Mononuclear cell (primary cell): ENCODE results near the gene CFAP107. TPM values are rescaled to one million over a fixed set of nuclear protein-coding genes. Genes with fewer than 3 reads are reported as not detected.
"Not testable (repeated sequence)": the region's sequence is repeated elsewhere in the genome, so short reads cannot be mapped to it uniquely, and the experiment has no call there.

Source experiments
- H3K27me3 ChIP-seq: 2 replicates; pipeline ENCODE4 v1.6.0; 2011; ENCODE audit warnings: low read length, control low read depth; ENCODE audit not compliant: insufficient read depth
- H3K4me1 ChIP-seq: 2 replicates; pipeline ENCODE4 v1.5.1; 2011; ENCODE audit warnings: mild to moderate bottlenecking, low read length, control low read depth; ENCODE audit not compliant: insufficient read depth
- H3K4me3 ChIP-seq: 2 replicates; pipeline ENCODE4 v1.5.1; 2011; ENCODE audit warnings: mild to moderate bottlenecking, low read length, moderate library complexity
- H3K9me3 ChIP-seq: 2 replicates; pipeline ENCODE4 v1.5.1; 2011; ENCODE audit warnings: low read depth, mild to moderate bottlenecking, control low read depth, low read length
- total RNA-seq: library from RNA; depleted of rRNA; stranded (reverse); fragments of >200 nt; gene quantifications from one replicate; pipeline ENCODE4 v1.2.3, GENCODE V29; 2012

Gene CFAP107
- total RNA-seq, 1 donor = not detected

DNA sequence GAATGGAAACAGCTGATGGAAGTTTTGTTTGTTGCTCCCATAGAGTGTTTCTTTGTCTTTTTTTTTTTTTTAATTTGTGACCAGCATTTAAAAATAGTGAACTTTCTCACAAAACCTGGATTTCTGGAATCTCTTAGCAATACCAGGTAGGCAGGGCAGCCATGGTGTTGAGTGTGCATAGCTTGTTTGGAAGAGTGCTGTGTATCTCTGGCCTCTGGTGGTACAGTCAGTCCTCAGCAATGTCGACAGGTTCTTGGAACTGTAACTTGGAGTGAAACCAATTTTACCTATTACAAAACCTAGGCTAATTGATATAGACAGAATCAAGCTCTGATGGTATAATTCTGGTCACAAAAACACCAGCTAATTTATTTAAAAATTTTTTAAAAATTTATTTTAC lies 23.4 kb upstream of the CFAP107 start:
- H3K9me3 ChIP-seq = no peaks in the 10 kb centered on the region

DNA sequence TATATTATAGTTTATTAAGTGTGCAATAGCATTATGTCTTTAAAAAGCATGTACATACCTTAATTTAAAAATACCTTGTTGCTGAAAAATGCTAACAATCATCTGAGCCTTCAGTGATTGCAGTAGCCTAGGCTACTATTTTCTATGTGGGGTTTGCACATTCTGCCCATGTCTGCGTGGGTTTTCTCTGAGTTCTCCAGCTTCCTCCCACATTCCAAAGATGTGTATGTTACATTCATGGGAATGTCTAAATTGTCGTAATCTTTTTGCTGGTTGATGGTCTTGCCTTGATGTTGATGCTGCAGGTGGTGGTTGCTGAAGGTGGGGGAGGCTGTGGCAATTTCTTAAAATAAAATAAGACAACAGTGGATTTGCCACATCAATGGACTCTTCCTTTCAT lies 17.6 kb upstream of the CFAP107 start:
- Histone ChIP-seq H3K27me3 (peaks cover 4% of the 10 kb centered on the region), H3K4me1 (no peaks in the 10 kb centered on the region), H3K4me3 (no peak overlapping the region), H3K9me3 (no peaks in the 10 kb centered on the region)

More for the DNA sequence above, 23.4 kb upstream of the CFAP107 start:
- H3K4me3 ChIP-seq = no peak overlapping the region
- H3K4me1 ChIP-seq = no peaks in the 10 kb centered on the region
- H3K27me3 ChIP-seq = peaks cover 4% of the 10 kb centered on the region

DNA sequence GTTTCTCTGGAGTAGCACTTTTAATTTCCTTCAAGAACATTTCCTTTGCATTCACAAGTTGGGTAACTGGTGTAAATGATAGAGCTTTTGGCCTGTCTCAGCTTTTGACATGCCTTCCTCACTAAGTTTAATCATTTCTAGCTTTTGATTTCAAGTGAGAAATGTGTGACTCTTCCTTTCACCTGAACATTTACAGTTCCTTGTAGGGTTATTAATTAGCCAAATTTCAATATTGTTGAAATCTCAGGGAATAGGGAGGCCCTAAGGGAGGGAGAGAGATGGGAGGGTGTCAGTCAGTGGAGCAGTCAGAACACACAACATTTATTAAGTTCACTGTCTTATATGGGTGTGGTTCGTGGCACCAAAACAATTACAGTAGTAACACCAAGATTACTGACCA lies 15.8 kb upstream of the CFAP107 start:
- no peaks in the 10 kb centered on the region for H3K9me3 ChIP-seq
- H3K4me3 ChIP-seq = no peak overlapping the region
- H3K4me1 ChIP-seq = no peaks in the 10 kb centered on the region
- peaks cover 4% of the 10 kb centered on the region for H3K27me3 ChIP-seq

DNA sequence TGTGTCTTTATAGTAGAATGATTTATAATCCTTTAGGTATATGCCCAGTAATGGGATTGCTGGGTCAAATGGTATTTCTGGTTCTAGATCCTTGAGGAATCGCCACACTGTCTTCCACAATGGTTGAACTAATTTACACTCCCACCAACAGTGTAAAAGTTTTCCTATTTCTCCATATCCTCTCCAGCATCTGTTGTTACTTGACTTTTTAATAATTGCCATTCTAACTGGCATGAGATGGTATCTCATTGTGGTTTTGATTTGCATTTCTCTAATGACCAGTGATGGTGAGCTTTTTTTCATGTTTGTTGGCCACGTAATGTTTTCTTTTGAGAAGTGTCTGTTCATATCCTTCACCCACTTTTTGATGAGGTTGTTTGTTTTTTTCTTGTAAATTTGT lies 14.9 kb upstream of the CFAP107 start:
- H3K4me3 ChIP-seq = not testable (repeated sequence)

DNA sequence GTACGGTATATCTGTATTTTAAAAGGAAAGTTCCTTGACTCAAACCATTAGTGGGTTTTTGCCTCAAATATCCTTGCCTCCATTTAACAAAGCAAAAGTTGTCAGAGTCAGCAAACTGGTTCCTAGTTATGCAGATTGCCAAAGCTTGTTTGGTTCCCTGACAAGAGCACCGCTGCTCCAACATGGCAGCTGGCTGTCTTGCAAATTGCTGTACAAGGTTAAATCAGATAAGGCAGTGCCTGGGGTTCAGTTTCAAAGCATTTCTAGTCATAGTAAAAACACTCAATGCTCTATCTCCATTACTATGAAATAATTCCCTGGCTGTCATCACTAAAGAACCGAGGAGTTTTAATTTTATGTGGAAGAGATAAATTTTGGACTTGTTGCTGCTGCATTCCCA lies 11.3 kb upstream of the CFAP107 start:
- Histone ChIP-seq H3K27me3 (peaks cover 14% of the 10 kb centered on the region), H3K9me3 (no peaks in the 10 kb centered on the region), H3K4me3 (no peak overlapping the region), H3K4me1 (no peaks in the 10 kb centered on the region)

More for the DNA sequence above, 14.9 kb upstream of the CFAP107 start:
- H3K9me3 ChIP-seq, H3K27me3 ChIP-seq, H3K4me1 ChIP-seq: not testable (repeated sequence)

DNA sequence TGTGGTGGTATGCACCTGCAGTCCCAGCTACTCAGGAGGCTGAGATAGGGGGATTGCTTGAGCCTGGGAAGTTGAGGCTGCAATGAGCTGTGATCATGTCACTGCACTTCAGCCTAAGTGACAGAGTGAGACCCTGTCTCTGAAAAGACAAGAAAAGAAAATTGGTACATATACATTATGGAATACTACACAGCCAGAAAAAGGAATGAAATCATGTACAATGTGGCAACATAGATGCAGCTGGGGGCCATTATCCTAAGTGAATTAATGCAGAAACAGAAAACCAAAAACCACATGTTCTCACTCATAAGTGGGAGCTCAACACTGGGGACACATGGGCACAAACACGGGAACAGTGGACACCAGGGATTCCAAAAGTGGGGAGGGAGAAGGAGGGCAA lies 7.1 kb upstream of the CFAP107 start:
- H3K4me1 ChIP-seq = no peaks in the 10 kb centered on the region
- no peak overlapping the region for H3K4me3 ChIP-seq
- H3K27me3 ChIP-seq = peaks cover 14% of the 10 kb centered on the region
- no peaks in the 10 kb centered on the region for H3K9me3 ChIP-seq

DNA sequence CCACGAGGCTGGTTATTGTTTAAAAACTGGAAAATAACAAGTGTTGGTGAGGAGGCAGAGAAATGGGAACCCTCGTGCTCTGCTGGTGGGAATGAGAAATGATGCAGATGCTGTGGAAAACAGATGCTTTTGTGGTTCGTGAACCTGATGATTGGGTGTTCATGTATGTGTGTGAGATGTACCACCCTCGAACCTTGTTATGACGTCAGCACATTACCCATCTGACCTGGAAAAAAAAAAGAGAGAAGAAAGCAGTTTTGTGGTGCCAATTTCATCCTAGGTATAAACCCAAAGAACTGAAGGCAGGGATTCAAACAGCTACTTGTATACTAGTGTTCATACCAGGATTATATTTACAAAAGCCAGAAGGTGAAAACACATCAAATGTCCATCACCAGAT lies 6.4 kb upstream of the CFAP107 start:
- Histone ChIP-seq H3K4me1 (no peaks in the 10 kb centered on the region), H3K4me3 (no peak overlapping the region), H3K9me3 (no peaks in the 10 kb centered on the region), H3K27me3 (peaks cover 14% of the 10 kb centered on the region)

DNA sequence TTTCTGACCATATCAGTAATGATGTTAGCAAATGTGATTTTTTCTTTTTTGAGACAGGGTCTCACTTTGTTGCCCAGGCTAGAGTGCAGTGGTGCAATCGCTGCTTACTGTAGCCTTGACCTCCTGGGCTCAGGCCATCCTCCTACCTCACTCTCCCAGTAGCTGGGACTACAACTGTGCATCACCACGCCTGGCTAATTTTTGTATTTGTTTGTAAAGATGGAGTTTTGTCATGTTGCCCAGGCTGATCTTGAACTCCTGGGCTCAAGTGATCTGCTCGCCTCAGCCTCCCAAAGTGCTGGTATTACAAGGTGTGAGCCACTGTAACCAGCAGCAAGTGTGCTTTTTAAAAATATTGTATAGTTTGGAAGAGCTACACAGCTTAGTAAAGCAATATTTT lies 4.1 kb upstream of the CFAP107 start:
- Histone ChIP-seq H3K27me3 (peaks cover 9% of the 10 kb centered on the region), H3K9me3 (no peaks in the 10 kb centered on the region), H3K4me1 (no peaks in the 10 kb centered on the region), H3K4me3 (no peak overlapping the region)

DNA sequence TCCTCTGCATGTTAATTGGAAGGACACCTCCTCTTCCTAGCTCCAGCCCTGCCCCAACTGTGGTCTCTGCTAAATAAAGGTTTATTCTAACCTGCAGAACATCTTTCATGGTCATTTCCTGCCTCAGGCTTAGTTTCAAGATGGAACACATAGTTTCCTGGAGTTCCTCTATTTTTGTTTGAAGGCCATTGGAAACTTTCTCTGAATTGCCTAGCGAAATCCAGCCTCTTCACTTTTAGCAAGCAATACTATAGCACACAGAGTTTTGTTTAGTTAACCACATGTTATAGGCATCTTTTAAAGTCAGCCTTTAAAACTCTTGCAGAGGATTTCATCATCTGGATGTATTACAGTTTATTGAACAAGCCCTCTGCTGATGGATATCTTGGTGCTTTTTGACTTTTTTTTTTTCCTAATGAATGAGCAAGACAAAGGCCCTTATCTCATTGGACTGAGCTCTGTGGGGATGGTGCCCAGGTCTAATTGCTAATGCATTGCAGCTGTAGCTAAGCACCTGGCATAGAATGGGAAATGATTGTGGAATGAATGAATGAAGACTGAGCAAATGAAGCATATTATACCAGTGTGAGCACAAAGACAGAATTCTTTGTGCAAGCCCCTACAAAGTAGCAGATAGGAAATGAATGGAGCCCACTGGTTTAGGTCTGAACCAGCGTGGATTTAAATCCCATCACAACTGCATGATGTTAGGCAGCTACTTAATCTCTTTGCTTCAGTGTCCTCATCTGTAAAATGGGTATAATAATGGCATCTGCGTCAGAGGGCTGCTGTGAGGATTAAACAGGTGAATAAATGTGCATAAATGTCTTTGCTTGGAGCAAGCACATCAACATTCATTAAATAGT lies 641 bp upstream of the CFAP107 start:
- Histone ChIP-seq H3K4me3 (no peak overlapping the region), H3K4me1 (no peaks in the 10 kb centered on the region), H3K9me3 (peaks cover 30% of the 10 kb centered on the region), H3K27me3 (peaks cover 10% of the 10 kb centered on the region)

DNA sequence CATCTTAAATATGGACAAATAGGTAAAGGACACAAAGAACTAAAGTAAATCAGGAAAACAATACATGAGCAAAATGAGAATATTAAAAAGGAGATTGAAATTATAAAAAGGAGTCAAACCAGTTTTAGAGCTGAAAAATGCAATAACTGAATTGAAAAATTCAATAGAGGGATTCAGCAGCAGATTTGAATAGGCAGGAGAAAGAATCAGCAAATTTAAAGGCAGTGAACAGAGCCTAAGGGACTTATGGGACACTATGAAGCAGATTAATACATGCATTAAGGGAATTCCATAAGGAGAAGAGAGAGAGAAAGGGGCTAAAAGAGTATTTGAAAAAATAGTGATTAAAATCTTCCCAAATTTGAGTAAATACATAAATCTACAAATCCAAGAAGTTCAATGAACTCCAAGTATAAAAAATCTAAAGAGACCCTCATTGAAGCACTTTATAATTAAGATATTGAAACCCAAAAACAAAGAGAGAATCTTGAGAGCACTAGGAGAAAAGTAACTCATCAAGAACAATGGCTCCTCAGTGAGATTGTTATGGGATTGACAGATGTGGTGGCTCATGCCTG lies 2.9 kb downstream of the CFAP107 start:
- Histone ChIP-seq H3K9me3 (peaks cover 32% of the 10 kb centered on the region), H3K4me3 (no peak overlapping the region), H3K27me3 (peaks cover 14% of the 10 kb centered on the region), H3K4me1 (no peaks in the 10 kb centered on the region)

DNA sequence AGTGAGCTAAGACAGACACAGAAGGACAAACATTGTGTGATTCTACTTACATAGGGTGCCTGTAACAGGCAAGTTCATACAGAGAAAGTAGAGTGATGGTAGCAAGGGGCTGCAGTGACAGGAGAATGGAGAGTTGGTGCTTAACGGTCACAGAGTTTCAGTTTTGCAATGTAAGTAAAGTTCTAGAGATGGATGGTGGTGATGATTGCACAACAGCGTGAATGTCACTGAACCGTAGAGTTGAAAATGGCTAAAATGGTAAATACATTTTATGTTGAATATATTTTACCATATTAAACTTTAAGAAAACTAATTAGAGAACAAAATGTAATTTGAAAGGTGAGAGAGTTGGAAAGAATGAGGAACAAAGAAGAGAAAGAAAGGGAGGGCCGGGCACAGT lies 8.7 kb downstream of the CFAP107 start:
- no peak overlapping the region for H3K4me3 ChIP-seq
- peaks cover 6% of the 10 kb centered on the region for H3K27me3 ChIP-seq
- peaks cover 9% of the 10 kb centered on the region for H3K9me3 ChIP-seq
- no peaks in the 10 kb centered on the region for H3K4me1 ChIP-seq

DNA sequence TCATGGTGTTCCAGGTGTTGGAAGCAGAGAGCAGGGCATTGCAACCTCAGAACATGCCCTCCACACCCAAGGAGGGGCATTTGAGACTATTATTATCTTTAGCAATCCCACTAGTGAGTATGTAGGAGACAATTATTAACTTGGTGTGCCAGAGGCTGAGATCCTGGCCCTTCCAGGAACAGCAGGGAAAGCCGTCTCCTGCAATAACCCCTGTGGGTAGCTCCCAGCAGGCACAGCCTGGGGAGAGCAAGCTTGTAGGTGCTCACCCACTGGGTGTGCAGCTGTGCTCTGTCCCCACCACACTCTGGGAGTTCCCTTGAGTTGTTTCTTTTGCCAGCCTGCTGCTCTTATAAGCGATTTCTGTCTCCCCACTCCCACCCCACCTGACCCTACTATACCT lies 10.3 kb downstream of the CFAP107 start:
- H3K27me3 ChIP-seq = no peaks in the 10 kb centered on the region
- H3K4me3 ChIP-seq = no peak overlapping the region
- no peaks in the 10 kb centered on the region for H3K4me1 ChIP-seq
- no peaks in the 10 kb centered on the region for H3K9me3 ChIP-seq

DNA sequence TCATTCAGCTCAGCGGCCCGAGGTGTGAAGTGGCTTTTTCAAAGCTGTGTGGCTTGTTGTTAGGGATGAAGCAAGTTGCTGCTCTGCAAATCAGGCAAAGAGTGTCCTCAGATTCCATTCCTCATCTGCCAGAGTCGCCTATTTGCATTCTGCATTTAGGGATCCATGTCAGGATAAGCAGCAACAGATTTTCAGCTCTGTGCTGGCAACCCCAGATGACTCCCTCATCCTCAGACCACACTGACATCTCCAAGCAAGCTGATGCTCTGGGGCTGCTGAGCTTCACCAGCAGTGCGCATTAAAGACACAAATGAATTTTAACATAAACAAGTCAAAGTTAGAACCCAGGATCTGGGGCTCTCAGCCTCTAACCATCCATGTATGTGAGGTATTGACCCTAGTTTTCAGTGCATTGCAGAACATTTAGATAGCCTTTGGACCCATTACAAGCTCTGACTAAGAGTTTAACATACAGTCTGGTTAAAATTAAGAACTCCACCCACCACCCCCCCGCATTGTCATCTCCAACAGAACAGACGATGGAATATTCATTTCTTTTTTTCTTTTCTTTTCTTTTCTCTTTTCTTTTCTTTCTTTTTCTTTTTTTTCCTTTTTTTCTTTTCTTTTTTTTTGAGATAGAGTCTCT lies 10.9 kb downstream of the CFAP107 start:
- H3K9me3 ChIP-seq = no peaks in the 10 kb centered on the region
- no peak overlapping the region for H3K4me3 ChIP-seq
- no peaks in the 10 kb centered on the region for H3K4me1 ChIP-seq
- no peaks in the 10 kb centered on the region for H3K27me3 ChIP-seq

DNA sequence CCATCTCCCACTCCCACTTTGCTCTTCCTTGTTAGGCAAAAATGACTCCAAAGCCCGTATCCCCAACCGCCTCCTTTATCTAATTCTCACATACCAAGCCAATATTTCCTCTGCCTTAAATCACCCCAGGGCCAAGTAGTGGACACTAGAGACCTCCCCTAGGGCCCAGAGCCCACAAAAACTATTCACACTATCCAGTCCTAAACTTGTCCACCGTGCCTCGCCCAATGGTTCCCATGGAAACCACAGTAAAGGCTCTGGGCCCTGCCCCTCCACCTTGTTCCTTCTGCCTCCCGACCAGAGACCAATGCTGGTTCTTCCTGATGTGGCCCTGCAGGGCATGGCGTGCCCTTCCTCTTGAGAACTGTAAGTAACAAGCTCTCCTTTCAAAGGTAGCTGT lies 11.8 kb downstream of the CFAP107 start:
- H3K4me1 ChIP-seq = no peaks in the 10 kb centered on the region
- H3K27me3 ChIP-seq = no peaks in the 10 kb centered on the region
- no peaks in the 10 kb centered on the region for H3K9me3 ChIP-seq
- H3K4me3 ChIP-seq = no peak overlapping the region

DNA sequence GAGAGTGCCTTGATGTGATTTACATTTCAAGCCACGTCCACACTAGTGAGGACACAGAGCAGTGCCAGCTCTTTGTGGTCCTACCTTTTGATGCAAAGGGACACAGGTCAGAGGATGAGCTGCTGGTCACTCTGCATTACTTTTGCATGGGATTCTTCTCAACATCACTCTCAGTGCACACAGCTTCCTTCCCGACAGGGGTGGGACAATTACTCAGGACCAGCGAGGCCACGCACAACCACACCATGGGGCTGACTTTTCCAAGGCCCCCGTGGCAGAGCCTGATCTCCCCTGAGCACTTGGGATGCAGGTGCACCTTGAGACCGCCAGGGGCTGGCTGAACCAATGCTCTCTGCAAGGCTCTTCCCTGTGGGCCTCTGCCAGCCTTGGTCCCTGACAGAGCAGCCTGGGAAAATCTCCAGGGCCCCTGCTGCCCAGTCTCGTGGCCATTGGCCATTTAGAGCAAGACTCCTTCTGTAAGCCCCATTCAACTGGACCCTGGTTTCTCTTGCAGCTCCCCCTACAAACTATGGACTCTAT lies 14.3 kb downstream of the CFAP107 start:
- Histone ChIP-seq H3K4me3 (no peak overlapping the region), H3K9me3 (no peaks in the 10 kb centered on the region), H3K4me1 (no peaks in the 10 kb centered on the region), H3K27me3 (no peaks in the 10 kb centered on the region)
